ENCODE results near the gene LRRC32.
"Not testable (repeated sequence)": the region's sequence is repeated elsewhere in the genome, so short reads cannot be mapped to it uniquely, and the experiment has no call there.

The LRRC32 gene

GRCh38 chr11:76608228-76608627, 62.3 kb downstream of the LRRC32 start:
- not testable (repeated sequence) for DNase-seq
